Stimulated activated CD8-positive, alpha-beta memory T cell treated with anti-CD3 and anti-CD28 coated beads, Interleukin-12 subunit alpha, Interleukin-12 subunit beta, amount 100 ng/mL, for 4 hours (primary cell): ENCODE results near the gene UTP3.
"Not testable (repeated sequence)": the region's sequence is repeated elsewhere in the genome, so short reads cannot be mapped to it uniquely, and the experiment has no call there.

ENCODE experiments used
- DNase-seq: peaks from one replicate; pipeline ENCODE4 v3.0.0-alpha.2; 2020; ENCODE audit warnings: low read depth

Gene UTP3

GRCh38 chr4:70687821-70688794, at the start of gene UTP3:
UTP3 (plus strand) TSS chr4:70688532; CDS start chr4:70688678, 146 bp downstream.
- DNase-seq: peak; percentile 84

GRCh38 chr4:70640192-70640591, 48.1 kb upstream of the UTP3 start:
- no peak for DNase-seq

- DNase-seq: not testable (repeated sequence)
Observed at GRCh38 chr4:70650741-70651140, 37.6 kb upstream of the UTP3 start.

- DNase-seq: no peak
Observed at GRCh38 chr4:70651864-70652506, 36.3 kb upstream of the UTP3 start.

GRCh38 chr4:70654605-70655011, 33.7 kb upstream of the UTP3 start:
- no peak for DNase-seq

- DNase-seq: no peak
Observed at GRCh38 chr4:70657326-70657725, 31.0 kb upstream of the UTP3 start.

GRCh38 chr4:70658418-70658817, 29.9 kb upstream of the UTP3 start:
- DNase-seq: no peak

- no peak for DNase-seq
Observed at GRCh38 chr4:70660106-70660505, 28.2 kb upstream of the UTP3 start.

GRCh38 chr4:70661309-70661922, 26.9 kb upstream of the UTP3 start:
- not testable (repeated sequence) for DNase-seq

- DNase-seq: no peak
Observed at GRCh38 chr4:70666369-70666768, 22.0 kb upstream of the UTP3 start, which contains the start of gene JCHAIN. JCHAIN (minus strand) TSS chr4:70666508; CDS start chr4:70666490, 18 bp downstream.

GRCh38 chr4:70667740-70668535, 20.4 kb upstream of the UTP3 start:
- no peak for DNase-seq

GRCh38 chr4:70670332-70671014, 17.9 kb upstream of the UTP3 start:
- no peak for DNase-seq

GRCh38 chr4:70671091-70671490, 17.2 kb upstream of the UTP3 start:
- no peak for DNase-seq

GRCh38 chr4:70674191-70674590, 14.1 kb upstream of the UTP3 start:
- DNase-seq: no peak

GRCh38 chr4:70674731-70675130, 13.6 kb upstream of the UTP3 start:
- DNase-seq: no peak

- no peak for DNase-seq
Observed at GRCh38 chr4:70676554-70677090, 11.7 kb upstream of the UTP3 start.

- no peak for DNase-seq
Observed at GRCh38 chr4:70678383-70678999, 9.8 kb upstream of the UTP3 start.

- DNase-seq: no peak
Observed at GRCh38 chr4:70680934-70681333, 7.4 kb upstream of the UTP3 start.

- DNase-seq: no peak
Observed at GRCh38 chr4:70681704-70682103, 6.6 kb upstream of the UTP3 start.

- not testable (repeated sequence) for DNase-seq
Observed at GRCh38 chr4:70682142-70682541, 6.2 kb upstream of the UTP3 start.
